ENCODE results near the gene RMND5A.

The RMND5A gene

GRCh38 chr2:86675511-86676015, 44.5 kb upstream of the RMND5A start:
- peak; percentile 32; the same call in 1 of the 2 replicates for TF ChIP-seq CTCF (IDR thresholded peaks at IDR 0.05; ENCODE audit: borderline replicate concordance, insufficient read depth, low read depth, low read length)
- H3K4me3 ChIP-seq (ENCODE audit: low read depth, low read length), result no peak overlapping the region

- no peak for TF ChIP-seq CTCF (IDR thresholded peaks at IDR 0.05; ENCODE audit: borderline replicate concordance, insufficient read depth, low read depth, low read length)
These were observed 42.3 kb upstream of the RMND5A start for GRCh38 chr2:86677816-86678215.

GRCh38 chr2:86679036-86679435, 41.1 kb upstream of the RMND5A start:
- TF ChIP-seq CTCF (IDR thresholded peaks at IDR 0.05; ENCODE audit: borderline replicate concordance, insufficient read depth, low read depth, low read length), result no peak
- no peak overlapping the region for H3K4me3 ChIP-seq (ENCODE audit: low read depth, low read length)

More at GRCh38 chr2:86677816-86678215, 42.3 kb upstream of the RMND5A start:
- H3K4me3 ChIP-seq (ENCODE audit: low read depth, low read length), result no peak overlapping the region

GRCh38 chr2:86685351-86685750, 34.7 kb upstream of the RMND5A start:
- no peak for TF ChIP-seq CTCF (IDR thresholded peaks at IDR 0.05; ENCODE audit: borderline replicate concordance, insufficient read depth, low read depth, low read length)
- no peak overlapping the region for H3K4me3 ChIP-seq (ENCODE audit: low read depth, low read length)

- no peak overlapping the region for H3K4me3 ChIP-seq (ENCODE audit: low read depth, low read length)
- no peak for TF ChIP-seq CTCF (IDR thresholded peaks at IDR 0.05; ENCODE audit: borderline replicate concordance, insufficient read depth, low read depth, low read length)
These were observed 33.6 kb upstream of the RMND5A start for GRCh38 chr2:86686460-86686859.

GRCh38 chr2:86686905-86687304, 33.2 kb upstream of the RMND5A start:
- no peak for TF ChIP-seq CTCF (IDR thresholded peaks at IDR 0.05; ENCODE audit: borderline replicate concordance, insufficient read depth, low read depth, low read length)
- H3K4me3 ChIP-seq (ENCODE audit: low read depth, low read length), result no peak overlapping the region

- no peak for TF ChIP-seq CTCF (IDR thresholded peaks at IDR 0.05; ENCODE audit: borderline replicate concordance, insufficient read depth, low read depth, low read length)
- no peak overlapping the region for H3K4me3 ChIP-seq (ENCODE audit: low read depth, low read length)
These were observed 24.9 kb upstream of the RMND5A start for GRCh38 chr2:86695053-86695691.

Data from GM12875 (cell line).